Activated T-cell treated with anti-CD3 and anti-CD28 coated beads, Interleukin-2, amount 50 U/mL, for 72 hours (primary cell): ENCODE data around the gene CNTNAP2. TPM values are rescaled to one million over a fixed set of nuclear protein-coding genes. Genes with fewer than 3 reads are reported as not detected.

ENCODE experiments used
- ATAC-seq, 2 donors: fragments of 150-1000 bp; cut with Tn5 transposase; replicated peaks in 1 of 2; 2 replicates each; pipeline ENCODE4 v1.10.0; 2021; ENCODE audit warnings: moderate library complexity in 2 of 2, mild to moderate bottlenecking in 1 of 2
- DNase-seq, 2 donors: peaks; one replicate each; pipeline ENCODE4 v3.0.0; 2021 to 2022; ENCODE audit warnings: mixed read lengths in 1 of 2
- H3K27ac Mint-ChIP-seq: one replicate; pipeline ENCODE4 v1.8.0; 2022; ENCODE audit warnings: mild to moderate bottlenecking, moderate library complexity, mixed read lengths
- H3K27me3 Mint-ChIP-seq: one replicate; pipeline ENCODE4 v1.8.0; 2022; ENCODE audit warnings: low read depth, mixed read lengths
- H3K36me3 Mint-ChIP-seq, 2 donors: one replicate each; pipeline ENCODE4 v1.8.0; 2022; ENCODE audit warnings: mixed read lengths in 2 of 2, mild to moderate bottlenecking in 1 of 2; ENCODE audit not compliant: insufficient read depth in 2 of 2
- H3K4me1 Mint-ChIP-seq: one replicate; pipeline ENCODE4 v1.8.0; 2022; ENCODE audit warnings: low read depth, mixed read lengths
- H3K4me3 Mint-ChIP-seq, 2 donors: one replicate each; pipeline ENCODE4 v1.8.0; 2022; ENCODE audit warnings: mild to moderate bottlenecking in 2 of 2, mixed read lengths in 2 of 2, moderate library complexity in 2 of 2
- H3K9me3 Mint-ChIP-seq, 2 donors: one replicate each; pipeline ENCODE4 v1.8.0; 2022; ENCODE audit warnings: mixed read lengths in 2 of 2
- total RNA-seq, 2 donors: library from RNA; stranded (reverse); gene quantifications; one replicate each; pipeline ENCODE4 v1.2.3, GENCODE V29; 2022

The CNTNAP2 gene
- total RNA-seq, 2 donors from 2014 or later: not detected

- H3K27ac Mint-ChIP-seq: no peak overlapping the region
- H3K9me3 Mint-ChIP-seq: no peaks in the 10 kb centered on the region
- H3K27me3 Mint-ChIP-seq: no peaks in the 10 kb centered on the region
- no peak for ATAC-seq
- H3K36me3 Mint-ChIP-seq: no peaks in the 10 kb centered on the region
- no peak overlapping the region for H3K4me3 Mint-ChIP-seq
- no peak for DNase-seq
- H3K4me1 Mint-ChIP-seq: no peaks in the 10 kb centered on the region
These were observed 1962.8 kb downstream of the CNTNAP2 start for GRCh38 chr7:148079206-148080080.

GRCh38 chr7:148083448-148083847 is 1966.8 kb downstream of the CNTNAP2 start:
- no peaks in the 10 kb centered on the region for H3K36me3 Mint-ChIP-seq
- H3K9me3 Mint-ChIP-seq: no peaks in the 10 kb centered on the region
- no peak overlapping the region for H3K27ac Mint-ChIP-seq
- no peak overlapping the region for H3K4me3 Mint-ChIP-seq
- H3K4me1 Mint-ChIP-seq: no peaks in the 10 kb centered on the region
- peaks cover 5% of the 10 kb centered on the region for H3K27me3 Mint-ChIP-seq
- DNase-seq: no peak
- no peak for ATAC-seq

- peak; percentile 3 to 27 for DNase-seq
- Mint-ChIP-seq H3K4me1 (no peaks in the 10 kb centered on the region), H3K27ac (no peak overlapping the region), H3K4me3 (no peak overlapping the region), H3K36me3 (no peaks in the 10 kb centered on the region), H3K9me3 (no peaks in the 10 kb centered on the region), H3K27me3 (peaks cover 5% of the 10 kb centered on the region)
- no peak for ATAC-seq
These were observed 1967.5 kb downstream of the CNTNAP2 start for GRCh38 chr7:148084138-148084537.

- Mint-ChIP-seq H3K27me3 (no peaks in the 10 kb centered on the region), H3K9me3 (peaks cover 0 to 3% of the 10 kb centered on the region in 2 donors), H3K4me1 (no peaks in the 10 kb centered on the region)
These were observed 1975.3 kb downstream of the CNTNAP2 start for GRCh38 chr7:148091882-148092281.

GRCh38 chr7:148093375-148094166 is 1977.0 kb downstream of the CNTNAP2 start:
- no peaks in the 10 kb centered on the region for H3K36me3 Mint-ChIP-seq
- no peaks in the 10 kb centered on the region for H3K4me1 Mint-ChIP-seq
- no peak overlapping the region for H3K27ac Mint-ChIP-seq
- peaks cover 0 to 3% of the 10 kb centered on the region in 2 donors for H3K9me3 Mint-ChIP-seq
- no peak for ATAC-seq
- no peak for DNase-seq
- H3K4me3 Mint-ChIP-seq: no peak overlapping the region
- no peaks in the 10 kb centered on the region for H3K27me3 Mint-ChIP-seq

More at GRCh38 chr7:148091882-148092281, 1975.3 kb downstream of the CNTNAP2 start:
- Mint-ChIP-seq H3K27ac (no peak overlapping the region), H3K4me3 (no peak overlapping the region), H3K36me3 (no peaks in the 10 kb centered on the region)
- DNase-seq (no peak), ATAC-seq (no peak)

GRCh38 chr7:148095066-148095465 is 1978.5 kb downstream of the CNTNAP2 start:
- no peak overlapping the region for H3K4me3 Mint-ChIP-seq
- H3K27me3 Mint-ChIP-seq: no peaks in the 10 kb centered on the region
- no peak for DNase-seq
- no peak for ATAC-seq
- no peaks in the 10 kb centered on the region for H3K36me3 Mint-ChIP-seq
- peaks cover 0 to 2% of the 10 kb centered on the region in 2 donors for H3K9me3 Mint-ChIP-seq
- no peak overlapping the region for H3K27ac Mint-ChIP-seq
- H3K4me1 Mint-ChIP-seq: no peaks in the 10 kb centered on the region

GRCh38 chr7:148104136-148104716 is 1987.6 kb downstream of the CNTNAP2 start:
- Mint-ChIP-seq H3K9me3 (peaks cover 0 to 5% of the 10 kb centered on the region in 2 donors), H3K4me3 (no peak overlapping the region), H3K36me3 (no peaks in the 10 kb centered on the region), H3K4me1 (no peaks in the 10 kb centered on the region), H3K27ac (no peak overlapping the region), H3K27me3 (peaks cover 5% of the 10 kb centered on the region)
- DNase-seq (no peak), ATAC-seq (no peak)

GRCh38 chr7:148104924-148105323 is 1988.3 kb downstream of the CNTNAP2 start:
- Mint-ChIP-seq H3K36me3 (no peaks in the 10 kb centered on the region), H3K27ac (no peak overlapping the region), H3K4me3 (no peak overlapping the region), H3K27me3 (peaks cover 5% of the 10 kb centered on the region), H3K4me1 (no peaks in the 10 kb centered on the region), H3K9me3 (peaks cover 0 to 5% of the 10 kb centered on the region in 2 donors)
- no peak for ATAC-seq
- DNase-seq: no peak

- Mint-ChIP-seq H3K4me1 (no peaks in the 10 kb centered on the region), H3K4me3 (no peak overlapping the region)
- no peak for ATAC-seq
These were observed 1989.3 kb downstream of the CNTNAP2 start for GRCh38 chr7:148105853-148106252.

GRCh38 chr7:148107443-148108127 is 1991.0 kb downstream of the CNTNAP2 start:
- DNase-seq: no peak
- peaks cover 5% of the 10 kb centered on the region for H3K27me3 Mint-ChIP-seq
- no peaks in the 10 kb centered on the region for H3K4me1 Mint-ChIP-seq
- H3K9me3 Mint-ChIP-seq: no peaks in the 10 kb centered on the region
- ATAC-seq: no peak
- no peak overlapping the region for H3K4me3 Mint-ChIP-seq
- H3K36me3 Mint-ChIP-seq: no peaks in the 10 kb centered on the region
- no peak overlapping the region for H3K27ac Mint-ChIP-seq

More at GRCh38 chr7:148105853-148106252, 1989.3 kb downstream of the CNTNAP2 start:
- no peak for DNase-seq
- Mint-ChIP-seq H3K27ac (no peak overlapping the region), H3K27me3 (peaks cover 5% of the 10 kb centered on the region), H3K36me3 (no peaks in the 10 kb centered on the region), H3K9me3 (peaks cover 0 to 3% of the 10 kb centered on the region in 2 donors)

- no peak overlapping the region for H3K27ac Mint-ChIP-seq
- peaks cover 5% of the 10 kb centered on the region for H3K27me3 Mint-ChIP-seq
- no peak for ATAC-seq
- no peaks in the 10 kb centered on the region for H3K4me1 Mint-ChIP-seq
- no peak overlapping the region for H3K4me3 Mint-ChIP-seq
- no peaks in the 10 kb centered on the region for H3K36me3 Mint-ChIP-seq
- no peaks in the 10 kb centered on the region for H3K9me3 Mint-ChIP-seq
- no peak for DNase-seq
These were observed 1991.8 kb downstream of the CNTNAP2 start for GRCh38 chr7:148108381-148108780.

- no peaks in the 10 kb centered on the region for H3K9me3 Mint-ChIP-seq
- H3K36me3 Mint-ChIP-seq: no peaks in the 10 kb centered on the region
- H3K4me1 Mint-ChIP-seq: no peaks in the 10 kb centered on the region
- DNase-seq: no peak
- no peak for ATAC-seq
- no peak overlapping the region for H3K4me3 Mint-ChIP-seq
- H3K27ac Mint-ChIP-seq: no peak overlapping the region
- H3K27me3 Mint-ChIP-seq: peaks cover 5% of the 10 kb centered on the region
These were observed 1993.7 kb downstream of the CNTNAP2 start for GRCh38 chr7:148110097-148110868.
